Activated CD8-positive, alpha-beta memory T cell treated with anti-CD3 and anti-CD28 coated beads, Interleukin-2, amount 50 U/mL, for 24 hours (primary cell): ENCODE data around the gene ST8SIA2.

Source experiments
- DNase-seq: peaks from one replicate; pipeline ENCODE4 v3.0.0-alpha.2; 2020; ENCODE audit errors: extremely low read depth

Gene ST8SIA2

DNA sequence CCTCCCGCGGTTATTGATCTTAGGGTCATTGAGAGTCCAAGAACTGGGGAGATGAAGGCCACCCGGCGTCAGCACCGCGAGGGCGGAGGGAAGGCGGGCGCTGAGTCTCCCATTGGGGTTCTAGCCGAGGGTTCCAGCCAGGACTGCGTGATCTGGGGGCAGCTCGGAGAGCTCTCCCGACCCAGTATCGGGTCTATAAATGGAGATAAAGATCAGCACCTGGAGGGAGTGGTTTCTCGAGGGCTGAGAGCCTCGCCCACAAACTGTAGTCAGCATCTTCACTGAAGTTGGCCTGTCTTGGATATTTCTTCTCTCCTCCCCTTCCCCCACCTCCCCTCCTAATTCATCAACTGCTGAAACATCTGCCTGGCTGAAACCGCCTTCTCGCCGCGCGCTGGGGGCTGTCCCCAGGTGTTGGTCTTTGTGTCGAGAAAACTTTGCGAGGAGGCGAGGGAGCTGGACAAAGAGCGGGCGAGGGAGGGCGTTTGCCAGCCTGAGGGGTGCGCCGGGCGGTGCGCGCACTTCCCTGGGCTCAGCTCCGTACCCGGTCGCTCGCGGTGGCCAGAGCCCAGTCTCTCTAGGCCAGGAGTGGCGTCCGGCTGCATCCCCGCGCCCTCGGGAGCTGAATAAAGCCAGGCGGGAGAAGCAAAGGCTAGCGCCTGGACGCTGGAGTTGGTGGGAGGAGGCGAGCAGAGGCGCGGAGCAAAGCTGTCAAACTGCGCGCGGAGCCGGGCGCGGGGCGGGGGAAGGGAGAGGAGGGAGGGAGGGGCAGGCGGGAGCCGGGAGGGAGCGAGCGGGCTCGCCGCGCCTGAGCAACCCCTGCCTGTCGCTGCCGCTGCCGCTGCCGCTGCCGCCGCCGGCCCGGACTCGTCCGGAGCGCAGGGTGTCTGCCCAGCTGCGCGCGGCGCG lies at the start of gene ST8SIA2:
Gene ST8SIA2 (plus strand): TSS at position 811 of the 909 bp plus-strand sequence. CDS start 184 bp downstream, outside the sequence.
- no peak for DNase-seq

GRCh38 chr15:92343924-92344643 lies 49.6 kb upstream of the ST8SIA2 start:
- no peak for DNase-seq

DNA sequence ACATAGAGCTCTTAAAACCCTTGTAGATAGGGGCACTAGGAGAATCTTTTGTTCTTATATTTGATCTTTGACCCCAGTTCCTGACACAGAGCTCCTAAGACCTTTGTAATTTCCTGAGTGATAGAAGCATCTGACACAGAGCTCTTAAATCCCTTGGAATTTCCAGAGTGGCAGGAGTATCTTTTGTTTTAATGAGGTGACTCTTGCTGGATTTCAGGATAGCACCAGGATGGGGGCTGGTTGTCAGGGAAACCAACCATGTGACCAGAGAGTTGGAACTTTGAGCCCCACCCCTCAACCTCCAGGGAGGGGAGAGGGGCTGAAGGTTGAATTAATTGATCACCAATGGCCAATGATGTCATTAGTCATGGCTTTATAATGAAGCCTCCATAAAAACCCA lies 47.6 kb upstream of the ST8SIA2 start:
- no peak for DNase-seq

GRCh38 chr15:92355307-92355706 lies 38.4 kb upstream of the ST8SIA2 start:
- no peak for DNase-seq

GRCh38 chr15:92361321-92362000 lies 32.2 kb upstream of the ST8SIA2 start:
- DNase-seq = no peak

- no peak for DNase-seq
Observed at GRCh38 chr15:92362001-92362350, 31.7 kb upstream of the ST8SIA2 start.

DNA sequence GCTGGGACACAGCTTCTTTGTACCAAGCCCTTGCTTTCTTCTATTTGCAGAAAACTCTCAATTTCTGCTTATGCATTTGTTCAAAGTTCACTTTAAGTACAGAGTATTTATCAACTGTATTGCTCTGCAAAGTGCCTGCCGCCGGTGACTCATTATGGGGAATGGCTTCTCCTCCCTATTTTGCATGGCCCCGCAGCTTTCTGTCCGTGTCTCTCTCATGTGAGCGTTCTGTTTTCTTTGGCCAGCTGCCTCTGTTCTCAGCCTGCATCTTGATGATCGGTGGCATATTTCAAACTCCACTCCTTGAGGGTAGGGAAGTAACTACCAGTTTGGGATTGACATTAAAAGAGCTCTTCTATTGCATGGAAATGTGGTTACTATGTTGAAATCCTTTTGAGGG lies 28.6 kb upstream of the ST8SIA2 start:
- no peak for DNase-seq

- no peak for DNase-seq
Observed at GRCh38 chr15:92365906-92366305, 27.8 kb upstream of the ST8SIA2 start.

DNA sequence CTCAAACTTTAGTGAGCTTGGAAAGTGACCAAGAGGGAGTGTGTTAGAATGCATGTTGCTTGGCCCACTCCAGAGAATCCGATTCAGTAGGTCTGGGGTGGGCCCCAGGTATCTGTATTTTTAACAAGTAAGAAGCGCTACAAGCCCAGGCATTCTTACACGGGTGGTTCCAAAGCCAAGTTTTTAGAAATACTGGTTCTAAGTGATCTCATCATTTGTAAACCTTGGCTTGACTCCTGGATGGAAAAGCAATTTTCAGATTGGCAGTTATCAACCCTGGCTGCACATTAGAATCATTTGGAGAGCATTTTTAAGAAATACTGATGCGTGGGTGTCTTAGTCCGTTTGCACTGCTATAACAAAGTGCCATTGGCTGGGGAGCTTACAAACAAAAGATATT lies 27.3 kb upstream of the ST8SIA2 start:
- no peak for DNase-seq

GRCh38 chr15:92375057-92375456 lies 18.6 kb upstream of the ST8SIA2 start:
- DNase-seq = no peak

GRCh38 chr15:92376109-92376508 lies 17.6 kb upstream of the ST8SIA2 start:
- no peak for DNase-seq

- DNase-seq = no peak
Observed at GRCh38 chr15:92377083-92377789, 16.4 kb upstream of the ST8SIA2 start.

GRCh38 chr15:92383519-92384324 lies 10.0 kb upstream of the ST8SIA2 start:
- DNase-seq = no peak

- no peak for DNase-seq
Observed at GRCh38 chr15:92384381-92384780, 9.3 kb upstream of the ST8SIA2 start.

DNA sequence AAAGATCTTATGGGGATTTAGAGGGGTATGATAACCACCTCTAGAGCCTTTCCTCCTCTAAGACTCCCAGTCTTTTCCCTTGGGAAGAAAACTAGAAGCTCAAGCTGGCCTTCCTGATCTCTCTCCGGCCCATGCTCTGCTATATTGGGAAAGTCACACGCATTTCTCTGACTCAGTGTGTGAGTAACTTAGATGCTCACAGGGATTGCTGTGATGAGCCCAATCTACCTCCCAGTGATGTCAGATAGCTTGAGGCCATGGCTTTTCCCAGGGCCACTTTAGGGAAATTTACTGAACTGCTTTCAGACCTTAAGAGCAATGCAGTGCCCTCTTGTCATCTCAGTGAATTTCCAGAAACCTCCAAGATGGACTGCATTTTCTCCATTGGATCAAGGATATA lies 8.6 kb upstream of the ST8SIA2 start:
- no peak for DNase-seq

GRCh38 chr15:92391640-92392039 lies 2.0 kb upstream of the ST8SIA2 start:
- DNase-seq = no peak

DNA sequence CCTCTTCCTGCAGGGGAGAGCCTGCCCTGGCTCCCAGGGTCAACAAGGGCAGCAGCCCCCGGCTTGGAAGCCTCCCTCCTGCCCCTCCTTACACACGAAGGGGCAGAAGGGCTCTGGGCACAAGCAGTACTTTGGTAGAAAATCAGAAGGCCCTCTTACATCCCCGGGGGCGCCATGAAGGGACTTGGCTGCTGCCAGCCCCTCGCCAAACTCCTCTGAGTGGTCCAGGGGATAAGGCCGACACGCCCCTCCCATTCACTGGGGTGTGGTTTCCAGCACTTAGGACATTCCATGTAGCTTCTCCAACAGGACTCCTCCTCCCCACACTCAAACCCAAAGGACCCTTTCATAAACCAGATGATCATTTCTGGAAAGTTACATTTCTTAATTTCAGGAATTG lies 1.2 kb upstream of the ST8SIA2 start:
- DNase-seq = no peak

DNA sequence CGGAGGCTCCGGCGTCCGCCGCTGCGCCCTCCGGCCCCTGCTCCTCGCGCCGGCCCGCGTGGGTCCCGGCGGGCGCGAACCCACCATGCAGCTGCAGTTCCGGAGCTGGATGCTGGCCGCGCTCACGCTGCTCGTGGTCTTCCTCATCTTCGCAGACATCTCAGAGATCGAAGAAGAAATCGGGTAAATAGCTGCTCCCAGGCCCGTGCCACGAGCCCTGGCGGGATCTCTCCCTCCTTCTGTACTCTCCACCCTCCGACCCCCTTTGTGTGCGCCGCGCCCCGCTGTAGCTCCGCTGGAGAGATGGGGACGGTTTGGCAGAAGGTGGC lies 263 bp downstream of the ST8SIA2 start:
- no peak for DNase-seq

DNA sequence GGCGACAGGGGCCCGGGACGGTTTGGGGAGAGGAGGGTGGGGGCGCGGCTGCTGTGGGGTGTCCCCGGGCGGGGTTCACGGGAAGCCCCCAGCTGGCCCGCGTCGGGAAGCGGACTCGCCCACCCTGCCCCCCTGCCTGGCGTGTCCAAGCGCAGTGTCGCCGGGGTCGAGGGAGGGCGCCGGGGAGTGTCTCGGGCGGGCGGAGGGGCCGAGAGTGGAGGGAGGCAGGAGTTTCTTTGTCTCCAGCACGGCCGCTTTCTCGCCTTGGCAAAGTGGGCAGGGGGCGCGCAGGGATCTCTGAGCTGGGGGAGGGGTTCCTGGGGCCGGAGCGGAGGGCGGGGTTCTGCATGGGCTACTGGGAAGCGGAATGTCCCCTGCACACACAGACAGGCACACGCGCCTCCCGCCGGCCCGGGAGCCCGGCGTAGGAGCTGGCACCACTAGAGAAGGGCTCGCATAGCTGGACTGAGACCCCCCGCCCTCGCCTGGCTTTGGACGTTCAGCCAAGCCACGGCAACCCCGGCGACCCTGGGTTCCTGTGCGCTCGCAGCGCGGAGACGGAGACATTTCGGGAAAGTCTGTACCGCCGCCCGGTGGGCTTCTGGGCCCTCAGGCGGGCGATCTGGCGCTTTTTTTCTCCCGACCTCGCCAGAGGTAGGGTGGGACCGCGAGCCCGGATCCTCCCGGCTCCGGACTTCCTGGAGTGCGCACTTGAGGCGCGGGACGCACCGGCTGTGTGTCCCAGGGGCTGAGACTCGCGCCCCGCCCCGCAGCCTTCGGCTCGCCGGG lies 822 bp downstream of the ST8SIA2 start:
- no peak for DNase-seq

DNA sequence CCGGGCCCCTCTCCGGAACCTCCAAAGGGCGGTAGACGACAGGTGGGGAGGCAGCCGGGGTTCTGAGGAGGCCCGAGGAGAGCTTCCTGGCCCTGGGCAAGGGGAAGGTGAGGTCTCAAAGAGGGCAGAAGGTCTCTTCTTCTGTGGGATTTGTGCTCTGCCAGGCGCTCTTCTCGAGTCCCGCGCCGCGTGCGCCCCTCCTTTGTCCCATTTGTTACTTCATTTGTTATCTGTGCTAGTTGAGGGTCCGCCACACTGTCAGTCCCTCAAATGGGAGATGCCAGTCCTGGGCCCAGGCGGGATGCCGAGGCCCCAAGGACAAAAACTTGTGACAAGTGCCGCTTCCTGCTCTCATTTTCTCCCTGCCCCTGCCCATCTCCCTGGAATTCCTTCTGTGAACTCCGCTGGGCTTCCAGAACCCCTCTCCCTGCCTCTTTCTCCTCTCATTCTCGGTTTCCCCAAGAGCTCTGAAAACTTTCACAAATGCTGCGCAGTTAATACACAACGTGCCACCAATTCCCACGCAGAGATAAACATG lies 1.5 kb downstream of the ST8SIA2 start:
- no peak for DNase-seq
